SW 1271 (cell line): Measurements from ENCODE around the gene CHST13.

Source experiments
- DNase-seq, 2 experiments: peaks; one replicate each; lab custom pipeline; 2025; lab: John Stamatoyannopoulos, UW

CHST13 gene

DNA sequence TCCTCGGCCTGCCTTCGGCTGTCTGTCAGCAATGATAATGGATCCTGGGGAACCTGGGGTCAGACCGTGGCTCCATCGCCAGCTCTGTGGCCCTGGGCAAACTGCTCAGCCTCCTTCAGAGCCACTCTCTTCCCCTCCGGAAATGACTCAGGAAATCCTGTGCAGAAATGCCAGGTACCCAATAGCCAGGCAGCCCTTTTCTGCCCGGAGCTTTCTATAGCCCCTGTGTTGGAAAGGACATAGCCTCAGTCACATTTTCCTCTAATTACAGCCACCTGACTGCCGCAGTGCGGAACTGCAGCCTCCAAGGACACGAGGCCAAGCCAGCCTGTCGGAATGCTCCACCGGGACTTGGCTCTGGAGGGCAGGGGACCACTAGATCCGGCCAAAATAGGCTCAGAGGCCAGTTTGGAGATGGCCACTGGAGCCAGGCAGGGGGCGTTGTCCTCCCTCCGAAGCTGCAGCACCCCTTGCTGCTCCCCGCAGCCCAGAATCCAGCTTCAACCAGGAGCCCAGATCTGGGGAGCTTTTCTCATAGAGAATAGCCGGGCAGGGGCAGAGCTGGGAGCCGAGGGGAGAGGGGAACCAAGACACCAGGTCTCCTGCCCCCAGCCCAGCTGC is 36.7 kb upstream of the CHST13 start:
- peak in 1 of 2 experiments; percentile 36 for DNase-seq

DNA sequence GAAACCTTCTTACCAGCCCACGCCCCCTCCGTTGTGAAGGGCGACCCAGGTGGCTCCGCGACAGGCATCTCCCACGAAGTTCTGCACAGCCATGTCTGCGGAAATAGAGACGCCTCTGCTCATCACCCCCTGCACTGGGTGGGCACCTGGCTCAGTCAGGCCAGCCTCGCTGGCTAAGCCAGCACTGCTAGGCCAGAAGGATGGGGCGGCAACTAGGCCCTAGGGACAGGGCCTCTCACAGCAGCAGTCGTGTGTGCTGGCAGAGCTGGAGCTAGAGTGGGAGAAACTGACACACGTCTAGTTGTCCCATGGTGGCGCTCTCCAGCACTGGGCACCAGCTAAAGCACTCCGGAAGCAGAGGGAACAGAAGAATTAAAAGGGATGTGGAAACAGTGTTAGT is 35.8 kb upstream of the CHST13 start:
- no peak for DNase-seq

DNA sequence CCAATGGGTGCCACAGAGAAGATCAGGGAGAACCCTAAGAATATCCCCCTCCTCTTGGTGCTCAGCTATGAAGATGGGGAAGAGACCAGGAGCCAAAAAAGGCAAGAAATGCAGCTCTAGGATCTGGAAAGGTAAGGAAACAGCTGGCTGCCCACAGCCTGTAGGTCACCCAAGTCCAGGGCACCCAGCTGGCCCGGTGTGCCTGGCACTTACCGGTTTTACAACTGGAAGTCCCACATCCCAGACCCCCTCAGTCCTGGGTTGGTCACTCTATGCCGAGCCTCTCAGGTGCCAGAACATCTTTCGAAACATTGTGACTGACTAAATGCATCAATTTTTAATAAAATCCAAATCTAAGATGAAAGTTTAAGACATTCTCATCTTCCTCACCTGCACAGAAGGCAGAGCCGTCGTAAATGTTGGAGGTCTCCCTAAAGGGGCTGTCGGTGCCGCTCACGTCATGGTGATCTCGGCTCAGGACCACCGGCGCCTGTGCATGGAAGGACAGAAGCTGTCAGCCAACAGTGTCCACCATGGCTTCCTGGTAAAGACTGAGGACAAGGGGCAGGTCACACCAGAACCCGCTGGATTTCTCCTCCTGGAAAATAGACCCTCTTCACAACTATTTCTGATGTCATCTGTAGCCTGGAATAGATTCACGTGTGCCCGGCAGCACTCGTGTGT is 34.9 kb upstream of the CHST13 start:
- no peak for DNase-seq

DNA sequence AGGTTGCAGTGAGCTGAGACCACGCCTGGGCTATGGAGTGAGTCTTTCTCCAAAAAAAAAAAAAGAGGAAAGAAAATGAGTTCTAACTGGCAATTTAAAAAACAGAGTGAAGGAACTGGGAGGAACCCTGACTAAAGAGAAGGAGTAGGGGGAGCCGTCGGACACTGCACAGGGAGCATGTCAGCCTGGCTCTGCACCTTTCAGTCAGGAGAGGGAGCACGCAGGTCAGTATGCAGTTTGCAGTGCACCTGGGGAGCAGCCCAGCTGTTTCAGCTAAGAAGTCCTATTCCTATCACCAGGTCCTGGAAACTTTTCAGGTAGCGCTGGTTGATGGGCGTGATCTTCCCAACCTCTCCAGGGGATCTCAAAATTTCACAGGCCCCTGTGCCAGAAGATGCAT is 33.3 kb upstream of the CHST13 start:
- no peak for DNase-seq

DNA sequence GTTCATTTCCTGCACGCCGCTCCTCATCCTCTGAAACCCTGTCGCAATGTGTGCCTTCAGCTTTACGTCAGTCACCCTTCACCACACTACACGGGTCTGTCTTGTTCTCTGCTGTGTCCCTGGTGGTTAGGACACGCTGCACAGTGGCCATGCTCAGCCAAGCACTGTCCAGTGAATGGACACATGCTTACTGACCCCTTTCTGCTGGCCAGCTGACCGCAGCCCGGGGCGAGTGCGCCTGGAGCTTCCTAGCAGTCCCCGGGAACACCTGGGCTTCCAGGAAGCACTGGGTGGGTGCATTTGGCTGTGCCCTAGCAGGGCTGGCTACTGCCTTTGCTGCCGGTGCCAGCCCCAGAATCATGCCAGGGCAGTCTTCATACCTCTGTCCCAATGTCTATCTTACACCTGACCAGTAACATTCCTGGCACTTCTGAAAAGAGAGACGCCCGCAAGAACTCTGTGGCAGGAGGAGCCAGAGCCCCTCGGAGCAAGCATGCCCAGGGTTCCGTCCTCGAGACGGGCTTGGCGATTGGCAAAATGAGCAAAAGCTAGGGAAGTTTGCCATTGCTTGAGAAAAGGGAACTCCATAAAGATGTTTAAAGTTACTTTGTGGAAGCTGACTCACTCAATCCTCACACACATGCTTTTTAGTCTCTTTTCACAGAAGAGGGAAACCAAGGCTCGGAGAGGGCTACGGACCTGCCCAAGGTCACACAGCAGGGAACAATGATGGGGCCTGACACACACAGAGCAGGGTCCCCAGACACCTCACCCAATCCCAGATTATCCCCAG is 32.5 kb upstream of the CHST13 start:
- DNase-seq: no peak

DNA sequence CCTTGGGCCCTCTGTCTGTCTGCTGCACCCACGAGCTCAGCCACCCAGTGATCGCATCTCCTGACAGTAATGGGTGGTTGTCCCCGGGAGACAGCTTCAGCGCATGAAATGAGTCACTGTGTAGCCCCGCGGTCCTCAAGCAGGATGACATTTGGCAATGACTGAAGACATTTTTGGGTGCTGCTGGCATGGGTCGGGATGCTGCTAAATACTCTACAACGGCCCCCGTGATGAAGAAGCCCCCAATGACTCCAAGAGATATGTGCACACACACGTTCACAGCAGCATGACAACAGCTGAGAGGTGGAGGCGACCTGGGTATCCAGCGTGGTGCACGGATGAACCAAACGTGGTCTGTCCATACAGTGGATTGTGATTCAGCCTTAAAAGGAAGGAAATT is 30.9 kb upstream of the CHST13 start:
- DNase-seq: no peak

DNA sequence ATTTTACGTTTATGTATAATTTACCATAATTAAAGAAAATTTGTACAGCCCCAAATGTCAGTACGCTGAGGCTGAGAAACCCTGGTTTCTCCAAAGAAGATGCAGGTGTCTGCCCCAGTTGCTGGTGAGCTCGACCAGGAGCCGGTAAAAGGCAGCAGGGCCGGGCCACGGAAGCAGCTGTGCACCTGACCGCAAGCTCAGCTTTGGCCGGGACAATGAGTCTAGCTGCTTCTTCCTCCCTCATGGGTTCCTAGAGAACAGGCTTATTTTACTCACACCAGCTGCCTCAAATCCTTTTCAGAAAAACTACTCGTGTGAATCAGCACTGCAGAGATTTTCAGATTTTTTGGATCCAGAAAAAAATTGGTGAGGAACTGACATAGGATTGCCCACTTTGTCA is 30.2 kb upstream of the CHST13 start:
- DNase-seq: no peak

DNA sequence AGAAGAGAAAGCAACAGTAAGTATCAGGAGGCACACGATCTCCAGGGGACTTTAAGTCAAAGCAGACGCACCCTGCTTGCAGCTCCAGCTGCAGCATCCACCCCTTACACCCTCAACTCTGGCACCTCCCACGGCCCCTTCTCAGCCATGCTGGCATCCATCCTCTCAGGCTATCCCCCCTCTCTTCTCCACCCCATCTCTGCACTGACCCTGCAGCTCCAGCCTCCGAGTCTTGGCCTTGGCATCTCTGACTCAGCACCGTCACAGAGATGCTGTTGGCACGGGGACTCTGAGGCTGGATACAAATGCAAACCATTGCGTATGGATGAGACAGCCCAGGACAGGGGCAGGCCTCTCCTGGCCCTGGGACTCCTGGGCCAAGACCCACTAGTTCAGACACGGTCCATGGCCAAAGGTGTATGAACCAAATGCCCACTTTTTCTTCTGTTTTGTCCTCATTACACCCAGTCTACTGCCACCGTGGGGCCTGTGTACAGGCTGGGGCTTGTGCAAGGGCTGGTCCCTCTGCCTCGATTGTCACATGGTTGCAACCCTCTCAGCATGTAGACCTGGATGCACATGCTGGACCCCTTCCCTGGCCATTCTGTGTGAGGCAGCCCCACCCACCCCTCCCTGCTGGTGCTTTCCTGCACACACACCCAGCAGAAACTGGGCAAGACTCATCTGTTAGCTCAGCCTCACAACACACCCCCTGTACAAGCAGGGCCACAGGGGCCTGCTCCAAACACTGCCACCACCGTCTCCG is 29.6 kb upstream of the CHST13 start:
- no peak for DNase-seq

DNA sequence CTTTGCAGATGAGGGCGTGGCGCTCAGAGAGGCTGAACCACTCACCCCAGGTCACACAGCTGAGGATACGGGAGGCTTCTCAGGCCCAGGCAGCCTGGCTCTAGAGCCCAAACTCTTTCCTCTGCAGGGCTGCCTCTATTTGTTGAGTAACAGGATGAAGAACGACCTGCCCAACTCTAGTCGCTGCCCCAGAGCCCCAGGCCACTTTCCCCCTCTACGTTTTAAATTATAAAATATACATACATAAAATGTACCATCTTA is 29.1 kb upstream of the CHST13 start:
- DNase-seq: no peak

DNA sequence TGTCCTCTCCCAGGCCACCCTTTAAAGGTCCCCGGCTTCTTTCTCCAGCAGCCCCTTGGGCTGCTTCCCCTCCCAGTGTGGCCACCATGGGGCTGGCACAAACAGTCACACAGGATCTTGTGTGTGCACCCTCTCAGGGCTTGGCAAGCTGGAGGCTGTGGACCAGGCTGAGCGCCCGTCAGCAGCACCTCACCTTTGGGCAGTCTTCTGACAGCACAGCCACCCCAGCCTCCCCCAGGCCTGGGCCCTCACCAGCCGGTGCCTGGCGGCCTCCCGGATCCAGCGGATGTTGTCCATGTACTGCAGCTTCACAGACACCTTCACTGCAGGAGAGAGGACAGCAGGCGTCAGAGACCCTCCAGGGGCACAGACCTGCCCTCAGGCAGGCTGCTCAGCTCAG is 28.2 kb upstream of the CHST13 start:
- no peak for DNase-seq

DNA sequence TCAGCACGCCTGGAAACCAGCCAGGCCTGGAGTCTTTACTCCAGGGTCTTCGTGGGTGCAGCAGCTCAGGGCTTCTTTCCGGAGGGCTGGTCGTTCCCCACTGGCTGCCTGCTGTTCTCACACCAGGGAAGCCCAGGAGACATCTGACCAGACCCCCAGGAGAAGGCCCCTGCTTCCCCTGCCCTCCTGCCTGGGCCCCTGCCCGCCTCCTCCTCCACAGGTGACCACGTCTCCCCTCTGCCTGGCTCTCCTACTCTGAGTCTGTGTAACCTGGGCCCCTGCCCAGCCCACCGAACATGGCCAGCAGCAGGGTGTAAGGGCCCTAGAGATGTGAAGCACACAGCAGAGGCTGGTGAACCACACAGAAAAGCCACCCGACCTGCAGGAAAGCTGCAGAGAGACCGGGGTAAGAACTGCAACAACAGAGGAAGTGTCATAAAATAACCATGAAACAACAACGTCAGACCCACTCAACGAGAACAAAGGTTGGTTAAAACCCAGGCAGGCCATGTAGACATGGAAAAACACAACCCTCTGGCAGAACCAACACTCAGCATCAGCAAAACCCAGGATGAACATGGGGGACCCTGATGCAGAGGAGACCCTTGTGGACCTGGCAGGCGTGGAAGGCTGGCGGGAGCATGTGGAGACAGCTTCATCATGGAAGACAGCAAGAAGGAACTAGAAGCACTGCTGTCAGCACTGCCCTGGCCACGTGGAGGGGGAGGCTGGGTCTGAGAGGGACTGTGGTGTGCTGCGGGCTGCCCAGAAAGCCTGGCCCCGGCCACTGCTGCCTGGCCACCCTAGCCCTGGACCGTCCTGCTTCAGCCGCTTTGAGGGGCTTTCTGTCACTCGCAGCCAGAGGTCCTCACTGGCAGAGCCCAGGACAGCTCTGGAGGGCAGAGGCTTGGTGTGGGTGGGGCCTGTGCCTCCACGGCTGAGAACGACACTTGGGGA is 26.8 kb upstream of the CHST13 start:
- no peak for DNase-seq

DNA sequence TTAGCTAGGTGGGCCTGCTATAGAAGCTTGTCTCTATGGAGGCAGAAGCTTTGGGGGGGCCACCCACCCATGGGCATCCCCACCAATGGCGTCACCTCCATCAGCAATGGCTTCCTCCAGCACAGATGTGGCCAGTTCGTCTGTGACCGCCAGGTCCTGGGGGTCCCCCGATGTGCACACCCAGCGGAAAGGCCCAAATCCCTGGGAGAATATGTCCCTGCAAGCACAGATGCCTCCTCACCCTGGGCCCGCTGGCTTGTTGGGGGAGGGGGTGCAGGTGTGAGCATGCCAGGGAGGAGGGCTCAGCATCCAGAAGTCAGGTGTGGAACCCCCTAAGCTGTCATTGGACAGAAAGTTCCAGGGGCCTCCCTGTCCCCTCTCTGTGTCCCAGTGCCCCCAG is 26.0 kb upstream of the CHST13 start:
- DNase-seq: no peak

DNA sequence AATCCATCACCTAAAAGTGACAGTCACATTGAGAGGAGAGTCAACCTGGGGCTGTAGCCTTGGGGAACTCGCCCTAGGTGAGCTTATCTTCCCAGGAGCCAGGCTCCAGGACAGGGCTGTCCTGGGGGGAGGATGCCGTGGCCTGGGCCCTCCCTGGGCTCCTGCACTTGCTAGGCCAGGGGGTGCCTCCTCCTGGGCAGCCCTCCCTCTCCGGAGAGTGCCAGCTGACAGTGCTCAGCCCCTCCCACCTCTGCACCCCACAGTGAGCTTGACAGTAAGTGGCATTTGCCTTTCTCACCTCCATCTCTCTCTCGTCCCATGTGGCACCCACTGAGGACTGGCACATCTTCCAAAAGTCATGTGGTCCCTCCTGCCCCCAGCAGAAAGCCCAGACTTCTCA is 25.5 kb upstream of the CHST13 start:
- no peak for DNase-seq

DNA sequence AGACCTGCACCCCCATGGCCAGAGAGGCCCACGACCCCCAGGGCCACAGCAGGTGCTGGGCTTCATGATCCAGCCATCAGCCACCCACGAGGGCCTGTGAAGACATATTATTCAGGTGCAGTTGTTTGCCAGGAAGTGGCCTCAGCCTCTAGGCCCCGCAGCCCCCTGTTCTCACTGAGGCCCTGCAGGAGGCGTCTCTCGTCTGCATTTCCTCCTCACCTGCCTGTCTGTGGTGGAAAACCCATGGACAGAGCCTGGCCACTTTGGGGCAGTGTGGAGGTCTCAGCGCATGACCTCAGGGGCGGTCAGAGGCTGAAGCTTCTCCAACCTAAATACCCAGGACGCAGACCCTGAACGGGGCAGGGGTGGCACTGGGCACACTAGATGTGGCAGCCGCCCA is 25.0 kb upstream of the CHST13 start:
- no peak for DNase-seq

DNA sequence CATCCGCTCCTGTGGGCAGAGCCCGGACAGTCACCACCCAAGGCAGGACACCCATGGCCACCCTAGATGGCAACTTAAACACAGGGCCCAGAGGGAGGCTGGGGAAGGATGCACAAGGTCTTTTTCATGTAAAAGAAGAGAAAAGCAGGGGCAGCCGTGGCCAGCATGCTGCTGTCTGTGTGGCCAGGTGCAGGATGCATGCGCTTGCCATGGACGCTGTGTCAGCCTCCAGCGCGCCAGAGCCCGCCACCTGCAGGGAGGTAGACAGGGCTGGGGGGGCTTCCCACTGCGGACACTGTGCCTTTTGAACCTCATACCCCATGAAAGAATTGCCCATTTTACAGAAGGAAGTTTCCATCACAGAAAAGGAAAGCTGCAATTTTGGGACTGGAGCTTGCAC is 24.6 kb upstream of the CHST13 start:
- no peak for DNase-seq

DNA sequence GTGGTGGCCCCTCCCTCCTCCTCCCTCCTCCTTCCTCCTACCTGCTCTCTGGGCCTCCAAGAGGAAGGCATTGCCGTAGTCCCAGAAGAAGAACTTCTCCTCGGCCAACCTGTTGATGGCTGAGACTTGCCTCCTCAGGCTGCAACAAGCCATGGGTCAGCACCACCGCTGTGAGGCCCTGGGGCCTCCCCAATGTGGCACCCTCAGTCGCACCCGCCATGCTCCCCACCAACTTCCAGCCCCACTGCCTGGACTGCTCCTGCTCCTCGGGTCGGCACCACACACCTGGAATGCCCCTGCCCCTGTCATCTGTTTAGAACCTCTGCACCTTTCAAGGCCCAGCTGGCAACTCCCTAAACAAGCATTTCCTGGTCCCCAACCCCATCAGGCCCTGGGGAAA is 23.9 kb upstream of the CHST13 start:
- no peak for DNase-seq

DNA sequence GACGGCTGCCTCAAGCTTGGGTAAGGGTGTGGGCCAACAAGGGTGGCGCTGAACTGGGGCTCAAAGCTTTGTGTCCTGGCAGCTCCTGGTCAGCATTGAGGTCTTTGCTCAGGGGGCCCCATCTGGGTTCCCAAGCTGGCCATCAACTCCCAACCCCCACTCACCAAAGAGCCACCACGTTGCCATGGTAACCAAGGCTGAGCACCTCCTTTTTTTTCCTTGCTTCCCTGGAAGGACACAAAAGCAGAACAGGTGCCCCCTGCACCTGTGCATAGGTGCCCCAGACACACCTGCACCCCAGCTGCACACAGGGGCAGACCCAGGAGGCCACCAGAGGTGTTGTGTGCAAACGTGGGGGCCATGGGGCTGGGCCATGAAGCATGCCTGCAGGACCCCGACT is 22.9 kb upstream of the CHST13 start:
- DNase-seq: no peak

DNA sequence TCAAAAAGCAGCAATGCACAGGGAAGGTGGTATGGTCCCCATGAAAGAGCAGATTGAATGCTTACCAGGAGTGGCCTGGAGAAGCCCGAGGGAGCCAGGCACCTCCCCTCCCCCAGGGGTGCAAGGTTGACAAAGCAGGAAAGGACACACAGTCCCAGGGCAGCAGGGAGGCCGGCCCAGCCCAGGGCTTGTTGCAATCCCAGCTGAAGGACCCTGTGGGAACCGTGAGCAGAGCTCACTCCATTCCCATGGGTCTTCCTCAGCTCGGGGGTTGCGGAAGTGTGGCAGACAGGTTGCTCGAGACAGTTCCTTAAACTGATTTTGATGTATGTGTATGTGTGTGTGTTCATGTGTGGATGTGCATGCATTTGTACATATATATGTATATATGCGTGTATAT is 22.2 kb upstream of the CHST13 start:
- no peak for DNase-seq

DNA sequence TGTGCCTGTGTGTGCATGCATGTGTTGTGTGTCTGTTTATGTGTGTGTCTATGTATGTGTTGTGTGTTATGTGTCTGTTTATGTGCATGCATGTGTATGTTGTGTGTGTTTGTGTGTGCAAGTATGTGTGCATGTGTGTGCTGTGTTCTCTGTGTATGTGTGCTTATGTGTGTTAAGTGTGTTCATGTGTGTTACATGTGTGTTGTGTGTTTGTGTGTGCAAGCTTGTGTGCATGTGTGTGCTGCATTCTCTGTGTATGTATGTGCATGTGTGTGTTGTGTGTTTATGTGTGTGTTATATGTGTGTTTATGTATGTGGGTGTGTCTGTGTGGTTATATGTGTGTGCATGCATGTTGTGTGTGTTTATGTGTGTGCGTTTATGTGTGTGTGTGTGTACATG is 21.3 kb upstream of the CHST13 start:
- DNase-seq: no peak

DNA sequence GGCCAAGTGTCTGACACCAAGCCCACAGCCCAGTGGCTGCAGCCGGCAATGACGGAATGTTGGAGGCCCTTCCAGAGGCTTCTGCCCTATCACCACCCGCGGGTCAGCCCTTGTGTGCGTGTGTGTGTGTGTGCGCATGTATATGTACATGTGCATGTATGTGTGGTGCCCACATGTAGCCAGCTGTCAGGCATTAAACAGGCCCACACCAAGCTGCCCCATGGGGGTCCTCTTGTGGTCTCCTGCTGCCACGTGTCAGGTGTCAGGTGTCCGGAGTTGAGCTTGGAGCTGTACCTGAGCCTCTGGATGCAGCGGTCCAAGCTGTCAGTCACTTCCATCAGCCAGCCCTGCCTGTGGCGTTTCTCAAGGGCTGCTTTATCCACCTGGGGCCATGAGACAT is 20.3 kb upstream of the CHST13 start:
- DNase-seq: no peak

DNA sequence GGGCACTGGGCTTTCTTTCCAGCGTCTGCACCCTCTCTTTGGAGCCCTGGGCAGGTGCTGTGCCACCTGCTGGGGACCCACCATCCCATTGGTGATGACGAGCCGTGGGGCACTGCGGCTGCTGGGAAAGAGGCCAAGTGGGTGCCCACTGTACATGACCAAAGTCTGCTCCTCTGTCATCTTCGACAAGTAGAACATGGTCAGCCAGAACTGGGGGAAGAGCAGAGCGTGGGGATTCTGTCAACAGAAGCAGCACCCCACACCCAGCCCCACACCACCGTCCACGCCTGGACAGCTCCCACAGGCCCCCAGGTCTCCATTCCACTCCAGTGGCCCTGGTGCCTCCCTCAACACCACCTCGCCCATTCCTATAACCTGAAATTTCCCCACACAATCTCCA is 16.1 kb upstream of the CHST13 start:
- no peak for DNase-seq

DNA sequence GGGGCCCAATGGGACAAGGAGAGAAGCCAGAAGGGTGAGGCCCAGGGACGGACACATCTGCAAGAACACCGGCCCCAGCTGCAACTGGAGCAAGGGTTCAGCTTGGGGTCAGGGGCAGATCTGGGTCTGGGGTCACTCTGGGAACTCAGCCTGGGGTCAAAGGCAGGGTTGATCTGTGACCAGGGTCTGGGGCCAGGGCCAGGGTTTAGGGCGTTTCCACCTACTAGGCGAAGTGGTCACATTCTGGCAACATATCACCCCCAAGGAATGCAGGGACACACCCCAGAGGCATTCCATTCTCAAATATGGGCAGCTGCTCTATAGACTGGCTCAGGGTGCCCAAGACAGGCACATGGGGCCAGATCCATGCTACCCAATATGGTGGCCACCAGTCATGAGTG is 15.4 kb upstream of the CHST13 start:
- peak in 1 of 2 experiments; percentile 40 for DNase-seq
